GM18508 (cell line): Measurements from ENCODE around the gene SHD.

Experiments
- ATAC-seq: cut with Tn5 transposase; IDR thresholded peaks from one replicate; pipeline ENCODE4 v1.9.1; 2021; ENCODE audit warnings: moderate number of reproducible peaks; ENCODE audit not compliant: insufficient read depth, unreplicated experiment

The SHD gene

GRCh38 chr19:4295972-4296771, 17.1 kb downstream of the SHD start:
- no peak for ATAC-seq

- no peak for ATAC-seq
Observed at GRCh38 chr19:4297901-4298809, 19.1 kb downstream of the SHD start.

- no peak for ATAC-seq
Observed at GRCh38 chr19:4298810-4299550, 19.9 kb downstream of the SHD start.

GRCh38 chr19:4300589-4300988, 21.5 kb downstream of the SHD start:
- no peak for ATAC-seq

DNA sequence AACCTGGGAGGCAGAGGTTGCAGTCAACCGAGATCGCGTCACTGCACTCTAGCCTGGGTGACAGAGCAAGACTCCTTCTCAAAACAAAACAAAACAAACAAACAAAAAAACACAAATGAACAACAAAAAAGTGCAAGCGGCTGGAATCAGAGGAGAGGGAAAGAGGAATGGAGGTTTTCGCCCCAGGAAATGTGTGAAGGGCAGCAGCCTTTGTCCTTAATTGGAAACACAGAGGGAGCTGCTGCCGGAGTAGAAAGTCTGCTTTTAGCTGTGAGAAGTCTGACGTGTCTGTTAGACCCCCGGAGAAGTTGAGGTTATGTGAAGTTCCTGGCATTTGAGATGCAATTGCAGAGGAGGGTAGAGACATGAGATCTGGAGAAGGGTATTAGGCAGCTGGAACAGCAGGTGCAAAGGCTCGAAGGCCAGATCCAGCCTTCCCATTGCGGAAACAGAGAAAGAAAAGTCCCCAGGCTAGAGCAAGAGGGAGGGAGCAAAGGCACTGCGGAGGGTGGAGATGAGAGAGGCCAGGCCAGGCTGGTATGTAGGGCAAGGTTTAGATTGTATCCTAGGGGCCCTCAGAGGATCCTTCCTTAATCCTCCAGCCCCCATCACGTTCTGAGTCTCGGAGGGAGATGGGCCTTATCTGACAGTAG, 22.6 kb downstream of the SHD start:
- no peak for ATAC-seq

DNA sequence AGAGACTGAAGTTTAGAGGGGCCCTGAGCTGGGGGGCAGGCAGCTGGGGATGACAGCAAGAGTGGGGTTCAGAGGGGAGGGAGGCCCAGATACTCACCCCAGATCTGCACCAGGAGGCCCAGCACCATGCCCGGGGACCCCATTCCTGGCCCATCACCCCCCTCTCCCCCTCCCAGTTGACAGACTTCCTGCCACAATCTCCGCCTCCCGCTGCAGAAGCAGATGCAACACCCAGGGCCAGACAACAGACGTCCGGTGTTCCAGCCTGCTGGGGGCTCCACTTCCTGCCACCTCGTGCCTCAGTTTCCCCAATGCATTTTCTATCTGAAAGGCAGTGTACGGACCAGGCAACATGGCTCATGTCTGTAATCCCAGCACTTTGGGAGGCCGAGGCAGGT, 23.2 kb downstream of the SHD start, which contains the start of gene TMIGD2:
TMIGD2 (minus strand) TSS at position 147 of the 398 bp plus-strand sequence; CDS start at position 143, 4 bp downstream.
- ATAC-seq = no peak

DNA sequence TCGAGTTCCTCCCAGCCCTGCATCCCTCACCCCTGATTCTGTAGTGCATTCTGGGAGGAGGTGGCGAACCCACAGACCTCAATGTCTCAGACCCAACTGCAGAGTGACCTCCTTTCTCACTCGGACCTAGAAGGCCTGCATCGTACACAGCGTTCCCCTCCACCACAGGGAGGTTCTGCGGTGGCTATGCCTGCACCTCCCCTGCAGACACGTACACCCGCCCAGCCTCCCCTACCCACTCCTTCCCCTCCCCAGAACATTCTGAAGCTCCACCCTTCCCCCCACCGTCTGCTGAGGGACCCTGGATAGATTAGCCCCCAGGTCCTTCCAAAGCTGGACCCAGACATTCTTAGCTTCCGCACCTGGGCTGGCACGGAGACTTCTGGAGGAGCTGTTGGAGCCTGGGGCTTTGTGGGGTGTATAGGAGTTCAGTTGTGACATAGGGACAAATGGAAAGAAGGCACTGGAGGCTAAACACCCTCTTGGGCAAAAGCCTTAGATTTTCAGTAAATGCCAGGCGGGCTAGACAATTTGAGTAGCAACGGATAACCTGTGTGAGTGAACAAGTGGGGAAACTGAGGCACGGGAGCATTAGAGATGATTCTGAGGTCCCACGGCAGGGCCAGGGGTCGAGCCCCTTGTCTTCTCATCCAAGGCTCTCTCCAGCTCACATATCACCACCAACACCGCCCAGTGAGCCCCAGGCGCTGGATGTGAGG, 24.9 kb downstream of the SHD start:
- ATAC-seq = no peak

DNA sequence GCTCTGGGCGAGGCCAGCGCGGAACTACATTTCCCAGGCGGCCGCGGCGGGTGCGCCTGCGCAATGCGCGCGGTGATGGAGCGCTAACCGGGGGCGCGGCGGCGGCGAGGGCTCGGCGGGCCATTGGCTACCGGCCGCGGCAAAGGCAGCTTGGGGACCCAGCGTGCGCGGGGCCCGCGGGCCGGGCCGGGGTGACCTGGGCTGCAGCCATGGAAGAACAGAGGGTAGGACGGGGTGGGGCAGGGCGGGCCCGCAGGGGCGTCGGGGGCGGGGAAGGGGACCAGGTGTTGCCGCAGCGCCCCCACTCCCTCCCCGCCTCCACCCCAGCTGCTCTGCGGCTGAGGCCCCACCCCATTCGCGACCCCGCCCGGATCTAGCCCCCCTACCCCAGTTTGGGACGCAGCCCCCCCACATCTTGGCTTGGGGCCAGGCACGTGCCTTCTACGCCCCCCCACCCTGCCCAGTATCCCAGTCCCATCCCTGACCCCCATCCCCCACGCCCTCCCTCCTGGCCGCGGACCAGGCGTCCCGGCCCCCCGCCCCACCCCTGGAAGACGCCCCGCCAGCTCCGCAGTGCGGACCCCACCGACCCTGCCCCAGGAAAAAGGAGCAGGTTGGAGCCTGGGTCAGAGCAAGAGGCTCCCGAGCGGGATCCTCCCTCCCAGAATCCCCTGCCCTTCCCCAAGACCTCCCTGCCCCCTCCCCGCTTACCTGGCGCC, 25.6 kb downstream of the SHD start, which contains the start of gene FSD1:
FSD1 (plus strand) TSS at position 61 of the 719 bp plus-strand sequence; CDS start at position 210, 149 bp downstream.
- no peak for ATAC-seq

DNA sequence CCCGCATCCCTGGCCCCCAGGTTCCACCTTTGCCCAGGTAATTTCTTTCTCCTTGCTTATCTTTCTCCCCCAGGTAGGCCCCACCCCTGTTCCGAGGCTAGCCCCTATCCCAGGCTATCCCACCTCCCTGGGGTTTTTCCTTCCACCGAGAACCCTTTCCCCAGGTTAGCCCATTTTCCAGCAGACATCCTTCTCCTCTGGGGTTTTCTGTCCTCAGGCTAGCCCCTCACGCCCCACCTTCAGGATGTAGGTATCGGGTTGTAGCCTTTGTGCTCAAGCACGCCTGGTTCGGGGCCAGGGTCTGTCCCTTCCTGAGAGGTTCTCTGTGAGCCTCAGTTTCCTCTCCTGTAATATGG, 26.2 kb downstream of the SHD start:
- ATAC-seq = no peak

- no peak for ATAC-seq
Observed at GRCh38 chr19:4305659-4306058, 26.6 kb downstream of the SHD start.

- no peak for ATAC-seq
Observed at GRCh38 chr19:4310247-4311121, 31.4 kb downstream of the SHD start.

DNA sequence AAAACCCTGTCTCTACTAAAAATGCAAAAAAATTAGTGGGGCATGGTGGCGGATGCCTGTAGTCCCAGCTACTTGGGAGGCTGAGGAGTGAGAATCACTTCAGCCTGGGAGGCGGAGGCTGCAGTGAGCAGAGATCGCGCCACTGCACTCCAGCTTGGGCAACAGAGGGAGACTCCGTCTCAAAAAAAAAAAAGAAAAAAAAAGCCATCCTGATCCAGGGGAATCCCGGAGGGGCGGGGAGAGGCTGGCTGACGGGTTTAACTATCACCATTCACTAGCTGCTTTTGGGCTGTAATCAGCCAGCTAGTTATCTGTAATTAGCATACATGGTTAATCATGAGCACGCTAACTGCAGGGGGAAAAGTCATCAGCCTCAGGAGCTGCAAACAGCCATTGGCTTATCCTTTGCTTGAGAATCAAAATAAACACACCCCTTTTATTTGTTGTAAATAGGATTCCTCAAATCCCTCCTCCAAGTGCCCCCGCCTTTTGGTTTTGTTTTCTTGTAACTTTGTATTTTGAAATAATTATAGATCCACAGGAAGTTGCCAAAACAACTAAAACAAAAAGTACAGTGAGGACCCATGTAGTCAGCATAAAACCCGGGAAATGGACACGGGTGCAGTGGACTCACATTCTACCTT, 34.9 kb downstream of the SHD start:
- no peak for ATAC-seq

DNA sequence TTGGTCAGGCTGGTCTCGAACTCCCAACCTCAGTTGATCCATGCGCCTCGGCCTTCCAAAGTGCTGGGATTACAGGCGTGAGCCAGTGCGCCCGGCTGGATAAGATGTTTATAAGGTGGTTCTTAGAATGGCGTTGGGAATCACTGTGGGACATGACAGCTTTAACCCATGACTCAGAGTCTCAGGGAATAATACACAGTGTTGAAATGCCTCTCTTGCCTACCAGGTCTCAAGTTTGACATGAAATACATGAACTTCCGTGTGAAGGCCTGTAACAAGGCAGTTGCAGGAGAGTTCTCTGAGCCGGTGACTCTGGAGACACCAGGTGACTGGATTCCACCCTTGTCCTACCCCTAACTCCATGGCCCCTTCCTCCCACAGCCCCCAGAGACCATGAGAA, 37.9 kb downstream of the SHD start:
- no peak for ATAC-seq

- no peak for ATAC-seq
Observed at GRCh38 chr19:4318460-4318859, 39.4 kb downstream of the SHD start.

- no peak for ATAC-seq
Observed at GRCh38 chr19:4319067-4319718, 40.1 kb downstream of the SHD start.

- ATAC-seq = no peak
Observed at GRCh38 chr19:4320419-4320818, 41.4 kb downstream of the SHD start.
